ENCODE data around the gene SLC43A3. TPM values are rescaled to one million over a fixed set of nuclear protein-coding genes. Genes with fewer than 3 reads are reported as not detected.

The SLC43A3 gene
- total and polyA plus RNA-seq, 9 of the 15 experiments (the other 6 are each of a cell fraction or from before 2014, with no cell fraction given) = 63.7 to 281 (median 139) TPM

DNA sequence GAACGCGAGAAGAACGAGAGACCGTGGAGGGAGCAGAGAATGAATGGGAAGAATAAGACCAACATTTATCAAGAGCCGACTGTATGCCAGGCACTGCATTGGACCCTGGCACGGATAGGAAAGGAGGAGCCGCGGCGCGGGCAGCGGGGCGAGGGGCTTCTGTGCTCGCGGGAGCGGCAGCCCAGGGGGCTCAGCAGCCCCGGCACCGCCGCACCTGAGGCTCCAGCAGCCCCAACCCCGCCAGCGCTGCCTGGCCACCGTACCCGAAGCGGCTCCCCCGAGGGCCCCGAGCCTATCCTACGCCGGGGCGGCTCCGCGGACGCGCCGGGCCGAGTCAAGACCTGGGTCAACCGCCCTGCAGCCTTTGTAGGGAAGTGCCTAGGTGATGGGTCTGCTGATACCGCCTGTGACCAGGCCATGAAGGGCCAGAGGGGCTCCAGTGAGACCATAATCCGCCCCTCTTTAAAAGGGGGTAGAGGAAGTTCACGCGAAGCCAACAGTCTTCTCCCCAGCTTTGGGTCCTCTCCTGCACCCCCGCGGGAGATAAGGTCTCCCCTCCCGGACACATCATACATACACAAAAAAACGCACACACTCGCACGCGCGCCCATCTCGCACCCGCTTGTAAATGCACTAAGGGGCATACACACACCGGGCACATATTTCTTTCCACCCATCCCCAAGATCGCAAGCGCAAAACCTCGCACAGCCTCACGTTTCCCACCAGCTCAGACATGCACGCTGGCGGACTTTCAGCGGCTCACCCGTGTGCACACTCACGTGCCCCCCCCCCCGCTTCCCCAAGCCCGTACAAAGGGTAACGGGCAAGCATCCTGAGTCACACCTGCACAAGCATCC is 32.5 kb upstream of the SLC43A3 start (continued):
- TF ChIP-seq RREB1 (CRISPR knock-in tag; IDR thresholded peaks at IDR 0.05) (no peak), ETV6 (IDR thresholded peaks at IDR 0.05; ENCODE audit: borderline replicate concordance in 1 of 2, low read depth in 2 of 2, low read length in 1 of 2) (no peak), ETV6 (CRISPR knock-in tag; IDR thresholded peaks at IDR 0.05; ENCODE audit: borderline replicate concordance) (no peak), HDGF (IDR thresholded peaks at IDR 0.05) (no peak), MBD1 (CRISPR knock-in tag; IDR thresholded peaks at IDR 0.05) (no peak), CHCHD3 (CRISPR knock-in tag; IDR thresholded peaks at IDR 0.05) (no peak), CCNT2 (IDR thresholded peaks at IDR 0.05; ENCODE audit: borderline replicate concordance, extremely low read depth, insufficient read length, low read depth, low read length) (peak; percentile 33), L3MBTL2 (IDR thresholded peaks at IDR 0.05) (peak; percentile 27), ZNF717 (CRISPR knock-in tag; IDR thresholded peaks at IDR 0.05) (no peak), E4F1 (CRISPR knock-in tag; IDR thresholded peaks at IDR 0.05; ENCODE audit: borderline replicate concordance) (no peak), HNRNPK (IDR thresholded peaks at IDR 0.05; ENCODE audit: low read depth, low read length, poor library complexity, severe bottlenecking) (no peak)
- TF ChIP-seq, protein P1, sequence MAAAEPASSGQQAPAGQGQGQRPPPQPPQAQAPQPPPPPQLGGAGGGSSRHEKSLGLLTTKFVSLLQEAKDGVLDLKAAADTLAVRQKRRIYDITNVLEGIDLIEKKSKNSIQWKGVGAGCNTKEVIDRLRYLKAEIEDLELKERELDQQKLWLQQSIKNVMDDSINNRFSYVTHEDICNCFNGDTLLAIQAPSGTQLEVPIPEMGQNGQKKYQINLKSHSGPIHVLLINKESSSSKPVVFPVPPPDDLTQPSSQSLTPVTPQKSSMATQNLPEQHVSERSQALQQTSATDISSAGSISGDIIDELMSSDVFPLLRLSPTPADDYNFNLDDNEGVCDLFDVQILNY (CRISPR knock-in tag; IDR thresholded peaks at IDR 0.05) = no peak
- TF ChIP-seq, protein P2, sequence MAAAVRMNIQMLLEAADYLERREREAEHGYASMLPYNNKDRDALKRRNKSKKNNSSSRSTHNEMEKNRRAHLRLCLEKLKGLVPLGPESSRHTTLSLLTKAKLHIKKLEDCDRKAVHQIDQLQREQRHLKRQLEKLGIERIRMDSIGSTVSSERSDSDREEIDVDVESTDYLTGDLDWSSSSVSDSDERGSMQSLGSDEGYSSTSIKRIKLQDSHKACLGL (CRISPR knock-in tag; IDR thresholded peaks at IDR 0.05; ENCODE audit: borderline replicate concordance, poor library complexity, severe bottlenecking) = no peak

Measured in K562 (cell line).